Glutamatergic neuron (in vitro differentiated cells): ENCODE measurements around the gene TAS1R2. TPM values are rescaled to one million over a fixed set of nuclear protein-coding genes. Genes with fewer than 3 reads are reported as not detected.

Experiments
- DNase-seq: peaks from one replicate; pipeline ENCODE4 v3.0.0; 2022
- H3K27ac Mint-ChIP-seq: one replicate; pipeline ENCODE4 v1.8.0; 2020; ENCODE audit warnings: mild to moderate bottlenecking, mixed read lengths, inconsistent platforms; ENCODE audit not compliant: unreplicated experiment
- H3K27me3 Mint-ChIP-seq: one replicate; pipeline ENCODE4 v1.8.0; 2020; ENCODE audit warnings: mild to moderate bottlenecking, moderate library complexity, mixed read lengths, inconsistent platforms; ENCODE audit not compliant: unreplicated experiment
- H3K36me3 Mint-ChIP-seq: one replicate; pipeline ENCODE4 v1.8.0; 2020; ENCODE audit warnings: mild to moderate bottlenecking, mixed read lengths, inconsistent platforms; ENCODE audit not compliant: unreplicated experiment
- H3K4me1 Mint-ChIP-seq: one replicate; pipeline ENCODE4 v1.8.0; 2020; ENCODE audit warnings: mild to moderate bottlenecking, low read depth, mixed read lengths, inconsistent platforms; ENCODE audit not compliant: unreplicated experiment
- H3K4me3 Mint-ChIP-seq: one replicate; pipeline ENCODE4 v1.8.0; 2020; ENCODE audit warnings: mild to moderate bottlenecking, mixed read lengths, inconsistent platforms; ENCODE audit not compliant: unreplicated experiment
- H3K9me3 Mint-ChIP-seq: one replicate; pipeline ENCODE4 v1.8.0; 2020; ENCODE audit warnings: mild to moderate bottlenecking, moderate library complexity, mixed read lengths, inconsistent platforms; ENCODE audit not compliant: unreplicated experiment
- total RNA-seq: library from RNA; stranded (reverse); fragmentation: NEBNext Ultra II Directional; extraction: Animal tissue kit (Norgen Biotek cat#: 25700); gene quantifications from one replicate; pipeline ENCODE4 v1.2.1, GENCODE V29; 2021; ENCODE audit not compliant: unreplicated experiment
- TF ChIP-seq, protein P1 (sequence below): fragments of 200-600 bp; sonication (generic); IDR thresholded peaks from one replicate; pipeline ENCODE4 v1.5.0; 2021; ENCODE audit not compliant: partially characterized antibody, unreplicated experiment

The TAS1R2 gene
- total RNA-seq, 1 donor from 2014 or later = not detected

DNA sequence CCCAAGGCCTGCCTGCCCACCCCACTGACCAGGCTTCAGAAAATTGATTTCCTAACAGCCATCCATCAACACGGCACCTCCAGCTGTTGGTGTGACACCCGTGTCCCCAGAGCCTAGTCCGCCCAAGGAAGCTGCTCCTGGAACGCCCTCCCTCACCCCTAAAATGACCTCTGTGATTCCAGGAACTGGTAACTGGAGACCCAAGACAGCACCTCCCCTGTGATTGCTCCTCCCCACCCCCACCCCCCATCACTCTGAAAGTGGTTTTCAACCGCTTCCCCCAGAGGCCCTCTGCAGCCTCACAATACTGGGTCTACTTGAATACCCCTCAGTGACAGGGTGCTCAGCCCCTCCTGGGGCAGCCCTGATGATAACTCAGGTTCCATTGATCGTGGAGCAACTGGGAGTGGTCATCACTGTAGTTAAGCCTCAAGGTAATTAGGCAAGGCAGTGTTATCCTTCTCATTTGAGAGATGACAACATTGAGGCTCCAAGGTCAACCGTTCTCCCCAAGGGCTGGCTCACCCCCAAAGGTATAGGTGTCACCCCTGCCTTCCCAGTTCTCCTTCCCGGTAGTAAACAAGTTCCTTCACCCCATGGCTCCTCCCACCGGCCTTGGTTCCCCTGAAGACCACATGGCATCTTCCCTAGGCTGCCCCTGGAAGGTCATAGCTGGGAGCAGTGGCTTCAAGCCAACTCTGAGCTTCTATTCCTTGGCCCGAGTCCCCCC lies 52.0 kb downstream of the TAS1R2 start:
- H3K36me3 Mint-ChIP-seq = no peaks in the 10 kb centered on the region
- no peaks in the 10 kb centered on the region for H3K4me1 Mint-ChIP-seq
- no peak overlapping the region for H3K4me3 Mint-ChIP-seq
- peaks cover 4% of the 10 kb centered on the region for H3K9me3 Mint-ChIP-seq
- TF ChIP-seq, protein P1, sequence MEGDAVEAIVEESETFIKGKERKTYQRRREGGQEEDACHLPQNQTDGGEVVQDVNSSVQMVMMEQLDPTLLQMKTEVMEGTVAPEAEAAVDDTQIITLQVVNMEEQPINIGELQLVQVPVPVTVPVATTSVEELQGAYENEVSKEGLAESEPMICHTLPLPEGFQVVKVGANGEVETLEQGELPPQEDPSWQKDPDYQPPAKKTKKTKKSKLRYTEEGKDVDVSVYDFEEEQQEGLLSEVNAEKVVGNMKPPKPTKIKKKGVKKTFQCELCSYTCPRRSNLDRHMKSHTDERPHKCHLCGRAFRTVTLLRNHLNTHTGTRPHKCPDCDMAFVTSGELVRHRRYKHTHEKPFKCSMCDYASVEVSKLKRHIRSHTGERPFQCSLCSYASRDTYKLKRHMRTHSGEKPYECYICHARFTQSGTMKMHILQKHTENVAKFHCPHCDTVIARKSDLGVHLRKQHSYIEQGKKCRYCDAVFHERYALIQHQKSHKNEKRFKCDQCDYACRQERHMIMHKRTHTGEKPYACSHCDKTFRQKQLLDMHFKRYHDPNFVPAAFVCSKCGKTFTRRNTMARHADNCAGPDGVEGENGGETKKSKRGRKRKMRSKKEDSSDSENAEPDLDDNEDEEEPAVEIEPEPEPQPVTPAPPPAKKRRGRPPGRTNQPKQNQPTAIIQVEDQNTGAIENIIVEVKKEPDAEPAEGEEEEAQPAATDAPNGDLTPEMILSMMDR = no peak
- no peak for DNase-seq
- H3K27me3 Mint-ChIP-seq = peaks cover 12% of the 10 kb centered on the region
- no peak overlapping the region for H3K27ac Mint-ChIP-seq

DNA sequence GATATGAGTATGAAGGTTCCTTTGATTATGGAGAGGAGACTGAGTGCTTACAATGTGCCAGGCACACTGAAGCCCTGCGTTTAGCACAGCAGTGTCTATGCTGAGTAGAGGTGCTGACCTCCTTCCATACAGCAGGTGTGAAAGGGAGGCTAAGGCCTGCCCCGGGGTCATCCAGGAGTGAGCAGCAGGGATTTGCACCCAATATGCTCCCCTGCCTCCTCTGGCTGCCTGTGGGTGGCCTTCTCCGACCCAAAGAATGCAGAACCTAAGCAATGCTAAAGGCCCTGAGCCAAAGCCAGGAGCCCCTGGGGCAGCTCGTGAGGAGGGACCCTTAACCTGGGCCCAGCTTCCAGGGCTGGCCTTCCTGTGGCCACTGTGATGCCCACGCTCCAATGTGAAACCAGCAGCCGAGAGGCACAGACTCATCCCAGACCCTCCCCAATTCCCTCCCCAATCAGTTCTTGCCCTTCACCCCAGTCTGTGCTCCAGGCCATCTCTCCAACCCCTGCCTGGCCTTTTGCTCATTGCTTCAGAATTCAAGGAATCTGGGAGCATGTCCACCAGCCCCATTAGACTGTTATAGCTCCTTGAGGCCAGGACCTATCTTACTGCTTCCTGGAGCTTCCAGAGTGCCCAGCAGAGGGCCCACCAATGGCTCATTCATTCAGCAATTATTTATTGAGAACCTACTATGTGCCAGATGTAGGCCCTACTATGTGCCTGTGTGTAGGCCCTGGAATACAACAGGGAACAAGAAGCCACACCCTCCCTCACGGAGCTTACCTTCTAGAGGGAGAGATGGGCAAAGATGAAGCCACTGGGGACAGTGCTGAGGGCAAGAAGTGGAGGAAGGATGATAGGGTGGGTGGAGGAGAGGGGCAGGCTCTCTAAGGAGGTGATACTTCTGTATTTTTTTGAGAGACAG lies 53.3 kb downstream of the TAS1R2 start:
- DNase-seq = no peak
- no peak overlapping the region for H3K27ac Mint-ChIP-seq
- H3K4me1 Mint-ChIP-seq = no peaks in the 10 kb centered on the region
- H3K36me3 Mint-ChIP-seq = no peaks in the 10 kb centered on the region
- H3K9me3 Mint-ChIP-seq = peaks cover 2% of the 10 kb centered on the region
- TF ChIP-seq, protein P1 = no peak
- H3K27me3 Mint-ChIP-seq = peaks cover 5% of the 10 kb centered on the region
- H3K4me3 Mint-ChIP-seq = no peak overlapping the region

DNA sequence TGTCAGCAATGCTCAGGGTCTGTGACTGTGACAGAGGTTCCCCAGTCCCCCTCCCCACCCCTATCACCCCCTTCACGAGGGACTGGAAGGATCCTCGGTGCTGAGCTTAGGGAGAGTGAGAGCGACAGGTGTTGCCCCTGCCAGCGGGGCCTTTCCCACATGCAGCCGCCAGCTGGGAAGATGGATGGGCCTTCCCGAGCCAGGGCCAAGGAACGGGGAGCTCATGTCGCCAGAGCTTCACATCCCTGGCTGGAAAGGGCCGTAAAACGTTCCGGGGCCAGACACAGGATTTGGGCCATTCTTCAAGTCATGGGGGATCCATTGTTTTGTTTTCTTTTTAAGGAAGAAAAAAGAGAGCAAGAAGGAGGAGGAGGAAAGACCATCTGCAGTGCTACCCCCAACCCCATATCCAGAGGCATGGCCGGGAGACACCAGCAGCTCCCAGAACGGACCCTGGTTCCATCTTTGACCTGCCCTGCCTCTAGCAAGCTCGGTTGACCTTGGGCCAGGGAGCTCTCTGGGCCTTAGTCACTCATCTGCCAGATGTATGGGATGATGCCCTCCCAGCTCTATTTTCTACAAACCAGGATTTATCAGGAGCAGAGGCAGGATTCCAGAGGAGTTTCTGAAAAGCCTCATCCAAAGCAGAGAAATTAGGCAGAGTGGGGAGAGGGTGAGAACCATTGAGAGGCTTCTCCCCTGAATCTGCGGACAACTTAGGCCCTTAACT lies 54.1 kb downstream of the TAS1R2 start:
- H3K4me1 Mint-ChIP-seq = no peaks in the 10 kb centered on the region
- H3K27ac Mint-ChIP-seq = no peak overlapping the region
- H3K36me3 Mint-ChIP-seq = no peaks in the 10 kb centered on the region
- H3K9me3 Mint-ChIP-seq = peaks cover 2% of the 10 kb centered on the region
- no peak for DNase-seq
- H3K4me3 Mint-ChIP-seq = no peak overlapping the region
- TF ChIP-seq, protein P1 = no peak
- H3K27me3 Mint-ChIP-seq = peaks cover 5% of the 10 kb centered on the region

DNA sequence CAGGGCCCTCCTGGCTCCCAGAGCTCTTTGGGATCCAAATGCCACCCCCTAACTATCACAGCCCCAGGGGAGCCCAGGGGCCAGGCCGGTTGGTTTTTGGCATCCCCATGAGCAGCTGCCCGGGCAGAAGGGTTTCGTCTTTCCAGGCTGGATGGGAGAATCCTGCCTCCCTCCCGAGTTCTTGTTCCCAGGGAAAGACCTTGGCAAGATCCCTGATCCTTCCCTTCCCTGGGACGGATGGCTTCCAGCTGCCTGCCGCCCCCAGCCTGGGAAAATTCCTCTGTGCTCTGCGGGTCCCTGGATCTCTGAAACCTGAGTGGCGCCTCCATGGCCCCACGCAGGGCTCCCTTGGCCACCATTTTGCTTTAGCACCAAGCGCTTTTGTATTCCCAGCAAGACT lies 55.6 kb downstream of the TAS1R2 start:
- DNase-seq = no peak
- peaks cover 1% of the 10 kb centered on the region for H3K27me3 Mint-ChIP-seq
- H3K4me3 Mint-ChIP-seq = no peak overlapping the region
- no peaks in the 10 kb centered on the region for H3K4me1 Mint-ChIP-seq
- TF ChIP-seq, protein P1 = no peak
- H3K9me3 Mint-ChIP-seq = peaks cover 2% of the 10 kb centered on the region
- no peak overlapping the region for H3K27ac Mint-ChIP-seq
- H3K36me3 Mint-ChIP-seq = no peaks in the 10 kb centered on the region
